PFSK-1 (cell line): ENCODE results near the gene TTR.

Experiments used
- FOXP2 ChIP-seq: optimal IDR thresholded peaks from 2 replicates; pipeline ENCODE3; 2011; ENCODE audit warnings: borderline replicate concordance, control low read depth, inconsistent platforms; ENCODE audit not compliant: insufficient read depth; ENCODE audit errors: extremely low read length, extremely low read depth
- POLR2AphosphoS5 ChIP-seq: IDR thresholded peaks from 2 replicates; pipeline ENCODE4 v1.6.1; 2012; ENCODE audit warnings: low read depth, mild to moderate bottlenecking, control low read depth, low read length, moderate library complexity
- REST ChIP-seq, 2 experiments: IDR thresholded peaks; 2 replicates each; pipeline versions ENCODE4 v1.6.1 to v1.8.0; 2011 to 2012; ENCODE audit warnings: low read depth in 2 of 2, low read length in 2 of 2, control low read depth in 1 of 2, inconsistent platforms in 1 of 2, mild to moderate bottlenecking in 1 of 2, moderate library complexity in 1 of 2; ENCODE audit not compliant: insufficient read depth in 1 of 2
- SIN3A ChIP-seq: IDR thresholded peaks from 2 replicates; pipeline ENCODE4 v1.6.1; 2012; ENCODE audit warnings: mild to moderate bottlenecking, low read length, moderate library complexity, borderline replicate concordance; ENCODE audit not compliant: insufficient read depth
- TAF1 ChIP-seq: IDR thresholded peaks from 2 replicates; pipeline ENCODE4 v1.6.1; 2012; ENCODE audit warnings: low read length, control low read depth, borderline replicate concordance; ENCODE audit not compliant: insufficient read depth

Gene TTR

GRCh38 chr18:31576670-31577069 lies 15.0 kb upstream of the TTR start:
- TF ChIP-seq REST (IDR thresholded peaks at IDR 0.05; ENCODE audit: insufficient read depth in 1 of 2, low read depth in 2 of 2, low read length in 2 of 2) (no peak), SIN3A (no peak), TAF1 (no peak), FOXP2 (no peak), POLR2AphosphoS5 (no peak)

DNA sequence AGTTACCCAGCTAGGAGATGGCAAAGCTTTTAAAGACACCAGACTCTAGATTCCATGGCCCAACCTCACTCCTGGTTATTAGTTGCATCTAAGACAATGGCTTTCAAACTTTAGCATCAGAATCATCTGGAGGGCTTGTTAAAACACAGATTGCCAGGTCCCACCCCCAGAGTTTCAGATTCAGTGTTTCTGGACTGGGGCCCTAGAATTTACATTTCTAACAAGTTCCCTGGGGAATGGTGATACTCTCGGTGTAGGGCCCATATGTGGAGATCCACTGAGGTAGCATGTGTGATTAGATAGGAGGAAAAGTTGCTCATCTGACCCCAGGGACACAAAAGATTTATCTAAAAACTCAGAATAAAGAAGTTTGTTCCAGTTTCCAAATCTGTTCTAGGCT lies 14.5 kb upstream of the TTR start:
- TF ChIP-seq REST (IDR thresholded peaks at IDR 0.05; ENCODE audit: insufficient read depth in 1 of 2, low read depth in 2 of 2, low read length in 2 of 2), result no peak
- TF ChIP-seq FOXP2, result no peak
- TF ChIP-seq TAF1, result no peak
- TF ChIP-seq SIN3A, result no peak

DNA sequence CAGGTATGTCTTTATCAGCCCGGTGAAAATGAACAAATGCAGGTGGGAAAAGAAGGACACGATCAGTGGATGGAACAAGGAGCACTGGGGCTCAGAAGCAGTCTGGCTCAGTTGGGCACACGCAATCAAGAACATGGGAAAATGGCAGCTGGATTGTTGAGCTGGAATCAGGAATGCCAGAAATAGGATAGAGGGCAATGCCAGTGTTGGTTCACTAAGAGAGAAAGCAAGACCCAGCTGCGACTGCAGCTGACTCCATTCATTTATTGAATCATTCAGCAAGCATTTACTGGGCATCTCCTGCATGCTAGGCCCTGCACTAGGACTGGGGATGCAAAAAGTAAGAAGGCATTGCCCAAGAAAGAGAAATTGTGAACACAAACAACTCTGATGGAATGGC lies 13.6 kb upstream of the TTR start:
- TF ChIP-seq TAF1 (no peak), POLR2AphosphoS5 (no peak), FOXP2 (no peak), REST (IDR thresholded peaks at IDR 0.05; ENCODE audit: insufficient read depth in 1 of 2, low read depth in 2 of 2, low read length in 2 of 2) (no peak), SIN3A (no peak)

GRCh38 chr18:31579375-31579774 lies 12.3 kb upstream of the TTR start:
- TF ChIP-seq TAF1 (no peak), SIN3A (no peak), FOXP2 (no peak), POLR2AphosphoS5 (no peak), REST (IDR thresholded peaks at IDR 0.05; ENCODE audit: insufficient read depth in 1 of 2, low read depth in 2 of 2, low read length in 2 of 2) (no peak)

DNA sequence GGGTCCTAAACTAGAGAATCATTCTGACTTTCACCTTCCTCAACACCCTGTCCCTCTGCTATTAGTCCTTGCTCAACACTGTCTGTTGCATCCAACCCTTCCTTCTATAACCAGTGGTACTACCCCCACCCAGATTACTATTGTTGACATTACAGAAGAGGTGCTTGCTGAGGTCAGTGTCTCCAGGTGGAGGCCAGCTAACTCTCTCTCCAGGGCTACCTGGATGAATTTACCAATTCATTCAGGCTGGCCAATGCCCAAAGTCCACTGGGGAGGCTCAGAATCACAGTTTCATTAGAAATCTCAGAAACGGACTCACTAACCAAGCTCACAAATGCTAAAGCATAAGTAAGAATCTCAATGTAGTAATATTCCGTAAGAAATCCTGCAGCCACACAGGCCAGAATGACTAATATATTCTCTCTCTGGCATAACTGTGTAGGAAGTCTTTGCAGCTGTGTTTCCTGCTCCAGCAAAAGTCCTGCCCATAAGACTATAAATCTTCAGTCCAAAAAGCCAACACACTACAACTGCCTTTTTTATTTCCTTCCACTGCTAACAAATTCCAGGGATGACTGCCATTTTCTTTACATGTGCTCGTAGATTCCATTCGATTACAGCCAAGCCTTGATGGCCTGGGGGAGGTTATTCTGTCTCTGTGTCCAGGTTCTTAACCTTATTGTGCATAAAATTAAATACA lies 10.0 kb upstream of the TTR start:
- TF ChIP-seq SIN3A (no peak), FOXP2 (no peak), REST (IDR thresholded peaks at IDR 0.05; ENCODE audit: insufficient read depth in 1 of 2, low read depth in 2 of 2, low read length in 2 of 2) (no peak), POLR2AphosphoS5 (no peak), TAF1 (no peak)
